GM12801 (cell line): ENCODE measurements around the gene RAMACL.

Experiments used
- CTCF ChIP-seq: IDR thresholded peaks from one replicate; pipeline ENCODE4 v1.5.1; 2011; ENCODE audit warnings: control low read depth; ENCODE audit not compliant: insufficient read length; ENCODE audit errors: extremely low read depth

RAMACL gene

GRCh38 chr6:166538297-166539010, 48.0 kb downstream of the RAMACL start:
- TF ChIP-seq CTCF, result no peak

DNA sequence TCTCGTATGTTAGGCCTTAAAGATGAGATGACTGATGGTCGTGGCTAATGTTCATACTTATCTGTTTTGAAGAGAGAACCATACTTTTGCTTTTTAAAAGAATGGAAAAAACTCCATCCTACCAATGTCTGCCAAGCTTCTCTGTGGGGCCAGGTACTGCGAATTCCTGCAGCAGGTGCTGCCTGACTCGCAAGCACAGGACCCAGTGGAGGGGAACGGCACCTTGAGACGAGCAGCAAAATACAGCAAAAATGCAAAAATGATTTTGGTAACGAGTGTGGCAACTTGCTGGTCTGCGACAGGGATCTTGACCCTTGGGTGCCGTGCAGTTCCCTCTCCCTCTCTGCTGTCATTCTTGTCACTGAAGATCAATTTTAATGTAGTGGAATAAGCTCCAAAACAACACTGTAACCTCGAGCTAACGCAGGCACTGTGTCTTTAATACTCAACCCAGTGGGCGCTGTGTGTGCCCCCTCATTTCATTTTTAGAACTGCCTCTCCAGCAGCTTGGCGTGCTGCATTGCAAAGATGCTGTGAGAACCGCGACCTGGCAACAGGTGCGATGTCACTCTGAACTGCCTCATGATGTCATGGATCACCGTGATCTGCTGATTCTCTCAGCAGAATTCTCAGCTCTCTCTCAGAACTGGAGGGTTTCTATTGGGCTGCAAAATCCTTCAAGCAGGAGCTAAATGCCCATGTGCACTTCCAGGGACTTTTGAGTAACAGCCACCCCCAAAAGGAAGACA, 51.6 kb downstream of the RAMACL start:
- TF ChIP-seq CTCF, result no peak

DNA sequence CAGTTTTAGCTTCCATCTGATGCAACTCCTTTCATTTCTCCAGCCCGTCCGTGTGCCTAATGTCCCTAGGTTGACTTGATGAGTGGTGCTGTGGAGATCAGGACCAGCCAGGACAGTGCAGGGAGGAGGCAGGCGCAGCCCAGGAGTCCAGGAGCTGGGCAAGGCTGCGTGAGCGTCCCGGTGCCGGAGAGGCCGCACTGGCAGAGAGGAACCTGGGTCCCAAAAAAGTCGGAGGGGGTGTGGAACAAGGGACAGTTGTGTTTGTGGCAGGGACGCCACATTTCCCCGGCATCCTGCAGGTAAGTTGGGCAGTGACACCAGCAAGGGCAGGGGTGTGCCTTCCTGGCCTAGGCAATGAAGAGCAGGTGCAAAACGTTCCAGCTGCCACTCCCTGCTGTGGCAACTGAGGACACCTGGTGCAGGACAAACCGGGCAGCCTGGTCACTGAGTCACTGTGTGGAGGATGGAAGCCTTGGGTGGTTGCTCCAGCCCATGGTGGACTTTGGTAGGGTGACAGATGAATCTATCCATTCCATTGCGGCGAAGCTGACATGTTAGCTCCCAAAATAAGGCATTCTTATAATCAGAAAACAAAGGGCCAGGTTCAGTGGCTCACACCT, 53.2 kb downstream of the RAMACL start:
- no peak for TF ChIP-seq CTCF
